T-cell (primary cell): ENCODE measurements around the gene CDNF. TPM values are rescaled to one million over a fixed set of nuclear protein-coding genes. Genes with fewer than 3 reads are reported as not detected.

Source experiments
- ATAC-seq, 4 experiments: fragments of 200-7000 bp in 3 of 4; fragments of 150-1000 bp in 1 of 4; cut with Tn5 transposase; replicated peaks in 1 of 4; 1 replicate in 3 of 4; 2 replicates in 1 of 4; pipeline ENCODE4 v1.10.0; 2021; ENCODE audit warnings: moderate library complexity in 3 of 4, mild to moderate bottlenecking in 2 of 4, moderate number of reproducible peaks in 1 of 4
- CTCF ChIA-PET, 2 donors: fragments of 300-600 bp; sonication (Branson Sonifier 250); formaldehyde crosslinking; loops; one replicate each; lab custom pipeline; 2022; ENCODE audit warnings: antibody characterized with exemption in 2 of 2; lab: Charles Lee
- POLR2A ChIA-PET, 2 donors: fragments of 300-600 bp; sonication (Branson Sonifier 250); formaldehyde crosslinking; loops; one replicate each; lab custom pipeline; 2022; ENCODE audit warnings: antibody characterized with exemption in 2 of 2; lab: Charles Lee
- DNase-seq, 35 experiments: peaks; one replicate each; pipeline versions ENCODE4 v3.0.0 to v3.0.0-alpha.2; 2013 to 2023
- H3K27ac ChIP-seq: one replicate; pipeline ENCODE4 v1.5.1; 2013; ENCODE audit warnings: low read length
- H3K27me3 ChIP-seq, 2 experiments: replicated peaks in 1 of 2; 1 replicate in 1 of 2; 2 replicates in 1 of 2; pipeline versions ENCODE4 v1.6.1 to v1.7.0; 2013; ENCODE audit warnings: low read length in 1 of 2, mixed read lengths in 1 of 2; ENCODE audit not compliant: control insufficient read depth in 2 of 2, insufficient read depth in 2 of 2; ENCODE audit errors: extremely low read depth in 1 of 2
- H3K36me3 ChIP-seq, 2 donors: 1 replicate in 1 of 2; 2 replicates in 1 of 2; pipeline versions ENCODE4 v1.6.1 to v1.7.0; 2013; ENCODE audit warnings: low read length in 1 of 2; ENCODE audit not compliant: control insufficient read depth in 2 of 2, insufficient read depth in 1 of 2; ENCODE audit errors: extremely low read depth in 1 of 2
- H3K4me1 ChIP-seq, 2 experiments: 1 replicate in 1 of 2; 2 replicates in 1 of 2; pipeline versions ENCODE4 v1.6.1 to v1.7.0; 2013; ENCODE audit warnings: low read length in 2 of 2, mixed read lengths in 1 of 2; ENCODE audit not compliant: insufficient read depth in 2 of 2, control insufficient read depth in 1 of 2; ENCODE audit errors: extremely low read depth in 1 of 2
- H3K4me3 ChIP-seq, 2 donors: 1 replicate in 1 of 2; 2 replicates in 1 of 2; pipeline versions ENCODE4 v1.5.1 to v1.7.0; 2013; ENCODE audit warnings: mild to moderate bottlenecking in 2 of 2, low read length in 1 of 2, moderate library complexity in 1 of 2; ENCODE audit not compliant: control insufficient read depth in 1 of 2; ENCODE audit errors: extremely low read depth in 1 of 2
- H3K9me3 ChIP-seq: 2 replicates; pipeline ENCODE4 v1.7.0; 2013
- H3K27ac Mint-ChIP-seq, 2 donors: one replicate each; pipeline ENCODE4 v1.8.0; 2020 to 2021; ENCODE audit warnings: mild to moderate bottlenecking in 2 of 2, mixed read lengths in 2 of 2
- H3K27me3 Mint-ChIP-seq, 2 donors: one replicate each; pipeline ENCODE4 v1.8.0; 2021 to 2022; ENCODE audit warnings: mixed read lengths in 2 of 2
- H3K36me3 Mint-ChIP-seq: one replicate; pipeline ENCODE4 v1.8.0; 2021; ENCODE audit warnings: mixed read lengths
- H3K4me1 Mint-ChIP-seq, 3 donors: one replicate each; pipeline ENCODE4 v1.8.0; 2020 to 2022; ENCODE audit warnings: mixed read lengths in 3 of 3, mild to moderate bottlenecking in 1 of 3
- H3K4me3 Mint-ChIP-seq, 3 donors: one replicate each; pipeline ENCODE4 v1.8.0; 2020 to 2022; ENCODE audit warnings: mild to moderate bottlenecking in 3 of 3, mixed read lengths in 3 of 3, moderate library complexity in 3 of 3
- H3K9me3 Mint-ChIP-seq, 3 donors: one replicate each; pipeline ENCODE4 v1.8.0; 2020 to 2022; ENCODE audit warnings: mixed read lengths in 3 of 3
- WGBS: methylation state at CpG from one replicate; pipeline ENCODE4 v1.1.5; 2013; ENCODE audit warnings: missing lambda C conversion rate; ENCODE audit not compliant: insufficient coverage; 5-methylcytosine and 5-hydroxymethylcytosine counted together
- total RNA-seq, 35 experiments: library from RNA in 6 of 35; stranded (reverse) in 6 of 35; fragments of 120-200 nt in 1 of 35; gene quantifications; one replicate each; pipeline versions ENCODE4 v1.2.1 to v1.2.4 and lab custom pipeline; 2013 to 2026

CDNF gene
- total RNA-seq, 5 donors from 2014 or later (not counting 1 experiment from before 2014, with no cell fraction given), result 1.5 to 4.0 (median 2.5) TPM

DNA sequence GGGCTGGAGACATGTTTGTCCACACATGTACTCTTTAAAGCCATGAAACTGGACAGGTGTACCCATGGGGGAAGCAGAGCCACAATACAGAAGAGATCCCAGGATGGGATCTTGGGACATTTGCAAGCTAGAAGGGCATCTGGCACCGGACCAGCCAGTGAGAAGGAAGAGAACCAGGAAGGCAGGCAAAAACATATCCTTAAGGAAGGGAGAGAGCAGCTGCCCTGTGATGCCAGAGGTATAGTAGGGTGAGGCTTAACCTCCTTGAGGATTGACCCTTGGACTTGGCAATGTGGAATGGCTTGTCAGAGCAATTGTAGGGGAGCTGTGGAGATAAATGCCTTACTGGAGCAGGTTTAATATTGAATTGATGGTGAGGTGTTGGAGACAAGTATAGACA is 23.0 kb upstream of the CDNF start:
- H3K9me3 ChIP-seq, result no peaks in the 10 kb centered on the region
- no peak overlapping the region for H3K4me3 Mint-ChIP-seq
- ATAC-seq (no peak), DNase-seq (no peak)
- CTCF ChIA-PET, result no interaction called here
- H3K4me3 ChIP-seq, result no peak overlapping the region
- no peaks in the 10 kb centered on the region for H3K9me3 Mint-ChIP-seq
- H3K27me3 ChIP-seq, result no peaks in the 10 kb centered on the region
- POLR2A ChIA-PET, result no interaction called here
- H3K27me3 Mint-ChIP-seq, result no peaks in the 10 kb centered on the region
- peaks cover 49% of the 10 kb centered on the region for H3K36me3 Mint-ChIP-seq
- no peaks in the 10 kb centered on the region for H3K4me1 ChIP-seq
- no peak overlapping the region for H3K27ac Mint-ChIP-seq
- WGBS, result 100% methylated on average over 1 of the region's 1 CpG
- H3K4me1 Mint-ChIP-seq, result peaks cover 0 to 3% (median 2%) of the 10 kb centered on the region in 3 donors
- H3K36me3 ChIP-seq, result peaks cover 0 to 36% of the 10 kb centered on the region in 2 donors
- H3K27ac ChIP-seq, result no peak overlapping the region

DNA sequence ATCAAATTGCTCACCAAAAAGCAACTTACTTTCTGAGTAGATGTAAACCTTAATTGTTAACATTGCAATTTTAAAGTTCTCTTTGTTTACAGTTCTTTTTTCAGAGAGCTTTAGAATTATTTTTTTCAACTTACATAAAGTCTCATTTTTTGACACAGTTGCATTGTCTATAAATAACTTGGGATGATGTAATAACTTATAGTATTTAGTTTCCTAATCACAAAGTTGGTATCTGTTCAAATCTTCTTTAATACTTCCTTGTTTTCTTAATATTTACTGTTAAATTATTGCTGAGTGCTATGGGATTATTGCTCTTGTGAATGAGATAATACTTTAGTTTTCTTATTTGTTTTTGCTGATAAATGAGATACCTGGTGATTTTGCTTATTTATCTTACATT is 21.9 kb upstream of the CDNF start:
- H3K4me3 ChIP-seq, result no peak overlapping the region
- Mint-ChIP-seq H3K27me3 (no peaks in the 10 kb centered on the region), H3K4me3 (no peak overlapping the region), H3K27ac (no peak overlapping the region), H3K4me1 (peaks cover 0 to 3% (median 0%) of the 10 kb centered on the region in 3 donors), H3K9me3 (no peaks in the 10 kb centered on the region), H3K36me3 (peaks cover 49% of the 10 kb centered on the region)
- H3K27me3 ChIP-seq, result no peaks in the 10 kb centered on the region
- ATAC-seq (no peak), DNase-seq (no peak)
- no peak overlapping the region for H3K27ac ChIP-seq
- POLR2A ChIA-PET, result interaction anchor here (0.6 to 0.7 kb wide), 2 partner anchors 9 to 23 kb away, joined by 3 read pairs; no protein-coding TSS in a partner anchor
- CTCF ChIA-PET, result no interaction called here
- no peaks in the 10 kb centered on the region for H3K9me3 ChIP-seq
- peaks cover 0 to 37% of the 10 kb centered on the region in 2 donors for H3K36me3 ChIP-seq
- H3K4me1 ChIP-seq, result no peaks in the 10 kb centered on the region

DNA sequence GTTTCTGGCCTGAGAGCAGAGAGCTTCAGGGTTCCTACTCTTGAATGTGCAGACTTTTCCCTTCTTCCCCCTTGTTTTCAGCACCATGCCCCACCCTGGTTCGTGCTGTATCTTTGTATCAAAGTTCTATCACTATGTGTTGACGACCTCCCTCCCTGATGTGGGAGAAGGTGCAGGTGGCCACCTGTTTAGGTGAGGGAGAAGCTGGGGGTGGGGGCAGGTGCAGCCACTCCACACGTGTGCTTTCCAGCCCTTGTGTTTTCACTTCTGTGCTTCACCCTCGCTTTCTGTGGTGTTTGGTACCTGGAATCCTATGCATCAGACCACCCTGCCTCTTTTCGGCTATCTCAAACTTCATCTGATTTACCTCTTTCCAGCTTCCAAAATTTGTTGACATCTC is 21.2 kb upstream of the CDNF start:
- POLR2A ChIA-PET, result interaction anchor here in 1 of 2 donors (0.6 to 1.8 kb wide), 2 partner anchors 10 to 14 kb away, joined by 3 to 6 read pairs; no protein-coding TSS in a partner anchor
- WGBS, result no CpG with 5 or more reads among the region's 5 CpGs
- DNase-seq (no peak), ATAC-seq (no peak)
- H3K27ac Mint-ChIP-seq, result no peak overlapping the region
- no peaks in the 10 kb centered on the region for H3K4me1 ChIP-seq
- no peak overlapping the region for H3K4me3 ChIP-seq
- no peak overlapping the region for H3K4me3 Mint-ChIP-seq
- peaks cover 0 to 43% of the 10 kb centered on the region in 2 donors for H3K36me3 ChIP-seq
- no peaks in the 10 kb centered on the region for H3K9me3 ChIP-seq
- H3K27ac ChIP-seq, result no peak overlapping the region
- H3K27me3 Mint-ChIP-seq, result no peaks in the 10 kb centered on the region
- CTCF ChIA-PET, result interaction anchor here (0.5 to 0.7 kb wide), 2 partner anchors 284 to 931 kb away, joined by 3 to 4 read pairs; no protein-coding TSS in a partner anchor
- H3K9me3 Mint-ChIP-seq, result no peaks in the 10 kb centered on the region
- peaks cover 0 to 3% (median 0%) of the 10 kb centered on the region in 3 donors for H3K4me1 Mint-ChIP-seq
- H3K27me3 ChIP-seq, result no peaks in the 10 kb centered on the region
- H3K36me3 Mint-ChIP-seq, result peaks cover 52% of the 10 kb centered on the region

DNA sequence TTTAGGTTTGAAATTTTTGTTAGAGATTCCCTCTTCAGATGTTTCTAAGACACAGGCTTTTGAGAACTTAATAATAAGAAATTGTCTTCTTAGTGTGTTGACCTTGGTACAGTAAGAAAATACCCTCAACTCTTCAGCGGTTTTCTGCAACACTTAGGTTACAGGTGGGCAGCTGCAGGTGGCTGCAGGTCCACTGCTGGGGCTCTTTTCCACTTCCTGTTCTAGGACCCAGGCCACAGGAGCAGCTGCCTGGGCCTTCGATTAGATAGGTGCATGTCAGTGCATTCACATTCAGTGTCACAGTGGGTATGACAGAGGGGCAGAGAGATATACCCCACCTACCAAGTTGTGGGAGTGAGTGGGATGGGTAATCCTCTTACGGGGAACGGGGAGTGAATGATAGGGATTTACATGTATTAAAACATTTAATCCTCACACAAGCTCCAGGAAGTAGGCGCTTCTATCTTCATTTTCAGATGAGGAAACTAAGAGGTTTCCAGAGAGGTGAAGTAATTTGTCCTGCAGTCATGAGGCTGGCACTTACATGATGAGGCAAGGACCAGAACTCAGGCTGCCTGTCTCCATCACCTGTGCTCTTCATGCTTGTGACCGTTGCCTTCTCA is 20.6 kb upstream of the CDNF start:
- DNase-seq (no peak), ATAC-seq (no peak)
- Mint-ChIP-seq H3K36me3 (peaks cover 50% of the 10 kb centered on the region), H3K4me1 (peaks cover 0 to 3% (median 0%) of the 10 kb centered on the region in 3 donors), H3K27me3 (no peaks in the 10 kb centered on the region), H3K27ac (no peak overlapping the region), H3K4me3 (no peak overlapping the region), H3K9me3 (no peaks in the 10 kb centered on the region)
- Histone ChIP-seq H3K9me3 (no peaks in the 10 kb centered on the region), H3K27me3 (no peaks in the 10 kb centered on the region), H3K4me3 (no peak overlapping the region), H3K27ac (no peak overlapping the region), H3K4me1 (no peaks in the 10 kb centered on the region), H3K36me3 (peaks cover 0 to 46% of the 10 kb centered on the region in 2 donors)
- ChIA-PET POLR2A (interaction anchor here in 1 of 2 donors (1.8 kb wide), 1 partner anchor 13 kb away, joined by 6 read pairs; no protein-coding TSS in a partner anchor), CTCF (no interaction called here)
- WGBS, result 100% methylated on average over 1 of the region's 6 CpGs

DNA sequence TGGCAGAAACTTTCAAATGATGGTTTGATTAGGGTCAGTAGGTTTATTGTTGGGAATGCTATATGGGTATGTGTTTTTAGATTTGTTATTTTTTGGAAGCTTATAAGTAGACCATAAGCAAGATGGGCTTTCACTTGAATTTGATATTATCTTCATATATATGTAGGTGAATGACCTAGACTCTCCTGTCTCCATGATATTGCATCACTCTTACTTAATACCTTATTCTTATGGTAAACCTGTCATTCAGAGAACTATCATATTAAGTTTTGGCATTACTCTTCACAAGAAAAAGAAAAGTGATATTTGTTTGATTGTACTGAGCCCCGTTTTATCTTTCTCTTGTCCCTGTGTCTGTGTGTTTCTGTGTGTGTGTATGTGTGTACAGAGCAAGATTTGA is 17.6 kb upstream of the CDNF start:
- ATAC-seq (no peak), DNase-seq (no peak)
- no peaks in the 10 kb centered on the region for H3K27me3 Mint-ChIP-seq
- no peaks in the 10 kb centered on the region for H3K9me3 ChIP-seq
- H3K4me3 ChIP-seq, result no peak overlapping the region
- H3K4me1 ChIP-seq, result no peaks in the 10 kb centered on the region
- peaks cover 0 to 49% of the 10 kb centered on the region in 2 donors for H3K36me3 ChIP-seq
- POLR2A ChIA-PET, result no interaction called here
- no peaks in the 10 kb centered on the region for H3K9me3 Mint-ChIP-seq
- peaks cover 56% of the 10 kb centered on the region for H3K36me3 Mint-ChIP-seq
- H3K27me3 ChIP-seq, result no peaks in the 10 kb centered on the region
- H3K27ac Mint-ChIP-seq, result no peak overlapping the region
- H3K4me1 Mint-ChIP-seq, result peaks cover 0 to 3% (median 0%) of the 10 kb centered on the region in 3 donors
- CTCF ChIA-PET, result no interaction called here
- H3K4me3 Mint-ChIP-seq, result no peak overlapping the region
- no CpG with 5 or more reads among the region's 1 CpG for WGBS
- no peak overlapping the region for H3K27ac ChIP-seq

DNA sequence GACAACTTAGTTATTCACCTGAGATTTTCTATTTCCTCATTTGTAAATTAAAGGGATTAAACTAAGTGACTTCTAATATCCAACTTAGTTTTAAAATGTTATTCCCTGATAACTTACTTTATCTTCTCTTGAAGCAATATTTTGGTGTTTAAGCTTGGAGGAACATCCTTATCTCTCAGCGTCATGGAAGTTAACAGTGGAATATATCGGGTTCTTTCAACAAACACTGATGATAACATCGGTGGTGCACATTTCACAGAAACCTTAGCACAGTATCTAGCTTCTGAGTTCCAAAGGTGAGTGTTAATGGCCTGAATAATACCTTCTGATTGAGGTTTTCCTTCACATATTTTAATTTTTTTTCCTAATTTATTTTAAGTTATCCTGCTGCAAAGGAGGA is 14.4 kb upstream of the CDNF start:
- H3K36me3 Mint-ChIP-seq, result peaks cover 46% of the 10 kb centered on the region
- no peak overlapping the region for H3K4me3 Mint-ChIP-seq
- CTCF ChIA-PET, result interaction anchor here in 1 of 2 donors (0.5 kb wide), 1 partner anchor 344 kb away, joined by 5 read pairs; no protein-coding TSS in a partner anchor
- no peaks in the 10 kb centered on the region for H3K27me3 Mint-ChIP-seq
- no peak overlapping the region for H3K4me3 ChIP-seq
- no peaks in the 10 kb centered on the region for H3K4me1 Mint-ChIP-seq
- peaks cover 0 to 47% of the 10 kb centered on the region in 2 donors for H3K36me3 ChIP-seq
- DNase-seq, result no peak
- H3K9me3 Mint-ChIP-seq, result no peaks in the 10 kb centered on the region
- no peak overlapping the region for H3K27ac Mint-ChIP-seq
- ATAC-seq, result no peak
- H3K4me1 ChIP-seq, result no peaks in the 10 kb centered on the region
- no peaks in the 10 kb centered on the region for H3K27me3 ChIP-seq
- H3K9me3 ChIP-seq, result no peaks in the 10 kb centered on the region
- POLR2A ChIA-PET, result no interaction called here
- WGBS, result no CpG with 5 or more reads among the region's 3 CpGs
- H3K27ac ChIP-seq, result no peak overlapping the region
